GM10847 (cell line): ENCODE measurements around the gene GRIFIN.

Source experiments
- POLR2A ChIP-seq: IDR thresholded peaks from 2 replicates; pipeline ENCODE4 v1.6.1; 2011; ENCODE audit not compliant: insufficient read length; ENCODE audit errors: extremely low read depth

The GRIFIN gene

DNA sequence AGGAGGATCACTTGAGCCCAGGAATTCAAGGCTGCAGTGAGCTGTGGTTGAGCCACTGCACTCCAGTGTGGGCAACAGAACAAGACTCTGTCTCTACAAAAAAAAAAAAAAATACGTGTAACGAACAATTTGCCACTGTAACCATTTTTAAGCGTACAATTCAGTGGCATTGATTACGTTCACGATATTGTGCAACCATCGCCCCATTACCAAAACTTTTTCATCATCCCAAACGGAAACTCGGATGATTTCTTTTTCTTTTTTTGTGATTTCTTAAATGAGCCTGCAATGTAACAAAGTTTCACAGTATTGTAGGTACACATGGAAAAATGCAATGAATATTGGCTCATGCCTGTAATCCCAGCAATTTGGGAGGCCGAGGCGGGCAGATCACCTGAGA is 9.5 kb downstream of the GRIFIN start:
- TF ChIP-seq POLR2A, result no peak

GRCh38 chr7:2465928-2466327 is 10.3 kb downstream of the GRIFIN start:
- TF ChIP-seq POLR2A, result no peak

- no peak for TF ChIP-seq POLR2A
Measured at GRCh38 chr7:2462731-2463130, 13.5 kb downstream of the GRIFIN start.

DNA sequence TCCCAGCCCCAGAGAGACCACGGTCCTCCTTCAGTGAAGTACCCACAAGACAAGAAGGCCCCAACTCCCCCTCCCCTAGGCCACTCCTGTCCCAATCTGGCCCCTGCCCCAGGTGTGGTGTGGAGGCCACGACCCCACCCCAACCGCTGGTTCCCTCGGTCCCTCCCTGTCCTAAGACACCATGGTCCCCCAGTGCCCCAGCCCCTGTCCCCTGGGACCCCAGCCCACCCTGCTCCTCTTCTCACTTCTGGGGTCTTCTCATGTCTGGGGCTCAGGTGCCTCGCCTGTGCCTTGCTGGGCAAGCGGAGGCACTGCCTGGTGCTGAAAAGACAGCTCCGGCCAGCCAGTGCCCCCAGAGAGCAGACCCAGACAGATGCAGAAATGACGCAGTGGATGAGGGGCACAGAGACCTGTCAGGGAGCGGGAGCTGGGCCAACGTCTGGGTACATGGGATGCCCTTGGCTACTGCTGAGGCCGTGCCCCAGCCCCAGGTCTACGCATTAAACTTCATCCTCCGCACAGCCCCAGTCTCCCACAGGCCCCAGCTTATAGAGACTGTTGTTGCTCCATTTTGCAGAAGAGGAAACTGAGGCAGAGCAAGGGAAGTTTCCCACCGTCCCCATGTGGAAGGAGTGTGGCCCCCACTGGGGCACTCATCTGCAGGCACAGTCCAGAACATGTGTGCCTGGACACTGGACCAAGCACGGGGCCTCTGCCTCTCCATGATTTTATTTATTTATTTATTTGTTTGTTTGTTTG is 14.8 kb downstream of the GRIFIN start:
- TF ChIP-seq POLR2A, result no peak

DNA sequence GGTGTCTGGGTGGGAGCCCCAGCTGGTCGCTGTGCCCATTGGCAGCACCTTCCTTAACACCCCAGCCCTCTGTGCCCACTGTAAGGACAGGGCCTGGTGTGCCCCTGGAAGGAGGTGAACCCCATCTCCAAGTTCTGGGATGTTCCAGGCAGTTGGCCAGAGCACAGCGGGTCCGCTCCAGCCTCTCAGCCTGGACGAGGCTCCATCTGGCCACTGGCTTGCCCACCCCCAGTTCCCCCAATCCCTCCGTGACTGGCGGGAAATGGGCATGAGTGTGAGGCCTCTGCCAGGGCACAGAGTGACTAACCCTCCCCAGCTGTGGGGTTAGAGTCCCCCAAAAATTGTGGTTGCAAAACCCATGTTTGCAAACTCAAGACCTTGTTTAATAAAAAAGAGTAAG is 15.6 kb downstream of the GRIFIN start:
- TF ChIP-seq POLR2A, result no peak

DNA sequence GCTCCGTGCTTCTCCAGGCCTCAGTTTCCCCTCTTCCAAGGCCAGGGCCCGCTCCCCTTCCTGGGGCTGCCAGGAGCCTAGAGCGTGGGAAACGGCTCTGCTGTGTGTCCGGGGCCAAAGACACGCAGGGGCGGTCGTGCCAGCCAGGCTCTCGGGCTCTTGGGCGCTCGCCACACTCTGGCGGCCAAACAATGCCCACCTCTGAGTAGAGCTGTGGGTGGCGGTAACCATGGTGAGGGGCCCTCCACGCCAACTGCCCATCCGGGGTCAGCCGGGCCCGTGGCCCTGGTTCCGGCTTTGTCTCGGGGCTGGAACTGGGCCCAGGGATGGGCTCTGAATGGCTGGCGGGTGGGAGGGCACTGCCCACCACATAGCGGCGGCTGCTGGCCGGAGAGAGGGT is 16.0 kb downstream of the GRIFIN start:
- TF ChIP-seq POLR2A, result no peak

DNA sequence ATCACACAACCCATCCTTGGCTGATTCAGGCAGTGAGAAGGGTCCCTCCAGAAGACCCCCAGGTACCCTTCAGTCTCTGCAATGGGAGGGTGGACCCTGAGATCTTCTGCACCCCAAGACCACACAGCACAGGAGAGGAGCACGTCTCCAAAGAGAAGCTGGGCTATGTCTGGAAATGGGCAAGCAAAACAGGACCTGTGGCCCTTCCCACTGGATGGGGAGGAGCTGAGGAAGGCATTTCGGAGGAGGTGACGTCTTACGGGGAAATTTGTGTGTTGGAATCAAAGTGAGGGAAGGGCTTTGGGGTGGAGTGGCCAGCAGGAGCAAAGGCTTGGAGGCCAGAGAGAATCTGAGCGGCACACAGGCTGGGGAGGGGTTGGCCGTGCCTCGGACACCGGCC is 16.5 kb downstream of the GRIFIN start:
- no peak for TF ChIP-seq POLR2A

DNA sequence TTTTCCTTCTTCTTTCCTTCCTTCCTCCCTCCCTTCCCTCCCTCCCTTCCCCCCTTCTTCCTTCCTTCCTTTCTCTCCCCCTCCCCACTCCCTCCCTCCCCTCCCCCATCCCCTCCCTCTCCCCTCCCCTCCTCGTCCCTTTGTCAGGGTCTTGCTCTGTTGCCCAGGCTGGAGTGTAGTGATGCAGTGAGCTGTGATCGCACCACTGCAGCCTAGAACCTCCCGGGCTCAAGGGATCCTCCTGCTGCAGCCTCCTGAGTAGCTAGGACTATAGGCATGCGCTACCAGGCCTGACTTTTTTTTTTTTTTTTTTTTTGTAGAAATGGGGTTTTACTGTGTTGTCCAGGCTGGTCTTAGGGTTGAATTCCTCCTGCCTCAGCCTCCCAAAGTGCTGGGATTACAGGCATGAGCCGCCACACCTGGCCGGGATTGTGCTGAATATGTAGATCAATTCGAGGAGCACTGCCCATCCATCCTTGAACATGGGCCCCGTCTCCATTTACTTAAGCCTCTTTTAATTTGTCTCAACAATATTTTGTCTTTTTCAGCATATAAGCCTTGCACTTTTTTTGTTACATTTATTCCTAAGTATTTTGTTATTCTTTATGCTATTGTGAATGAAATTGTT is 23.4 kb downstream of the GRIFIN start:
- no peak for TF ChIP-seq POLR2A

DNA sequence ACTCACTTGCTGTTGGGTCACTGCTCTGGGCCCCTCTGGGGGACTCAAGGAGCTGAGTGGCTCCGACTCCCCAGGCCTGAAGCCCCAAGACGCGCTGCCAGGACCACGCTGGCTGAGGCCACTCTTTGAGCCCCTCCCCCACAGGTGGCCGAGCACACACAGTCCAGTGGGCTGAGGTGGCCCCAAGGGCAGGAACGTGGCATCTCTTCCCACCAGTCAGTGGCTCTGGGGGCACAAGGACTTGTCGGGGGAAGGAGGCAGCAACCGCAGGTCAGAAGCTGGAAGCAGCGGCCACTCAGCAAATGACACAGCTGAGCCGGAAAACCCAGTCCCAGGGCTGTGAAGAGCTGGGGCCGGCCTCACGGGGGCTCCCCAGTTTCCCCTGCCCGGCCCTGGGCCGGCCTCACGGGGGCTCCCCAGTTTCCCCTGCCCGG is 24.1 kb downstream of the GRIFIN start:
- no peak for TF ChIP-seq POLR2A

DNA sequence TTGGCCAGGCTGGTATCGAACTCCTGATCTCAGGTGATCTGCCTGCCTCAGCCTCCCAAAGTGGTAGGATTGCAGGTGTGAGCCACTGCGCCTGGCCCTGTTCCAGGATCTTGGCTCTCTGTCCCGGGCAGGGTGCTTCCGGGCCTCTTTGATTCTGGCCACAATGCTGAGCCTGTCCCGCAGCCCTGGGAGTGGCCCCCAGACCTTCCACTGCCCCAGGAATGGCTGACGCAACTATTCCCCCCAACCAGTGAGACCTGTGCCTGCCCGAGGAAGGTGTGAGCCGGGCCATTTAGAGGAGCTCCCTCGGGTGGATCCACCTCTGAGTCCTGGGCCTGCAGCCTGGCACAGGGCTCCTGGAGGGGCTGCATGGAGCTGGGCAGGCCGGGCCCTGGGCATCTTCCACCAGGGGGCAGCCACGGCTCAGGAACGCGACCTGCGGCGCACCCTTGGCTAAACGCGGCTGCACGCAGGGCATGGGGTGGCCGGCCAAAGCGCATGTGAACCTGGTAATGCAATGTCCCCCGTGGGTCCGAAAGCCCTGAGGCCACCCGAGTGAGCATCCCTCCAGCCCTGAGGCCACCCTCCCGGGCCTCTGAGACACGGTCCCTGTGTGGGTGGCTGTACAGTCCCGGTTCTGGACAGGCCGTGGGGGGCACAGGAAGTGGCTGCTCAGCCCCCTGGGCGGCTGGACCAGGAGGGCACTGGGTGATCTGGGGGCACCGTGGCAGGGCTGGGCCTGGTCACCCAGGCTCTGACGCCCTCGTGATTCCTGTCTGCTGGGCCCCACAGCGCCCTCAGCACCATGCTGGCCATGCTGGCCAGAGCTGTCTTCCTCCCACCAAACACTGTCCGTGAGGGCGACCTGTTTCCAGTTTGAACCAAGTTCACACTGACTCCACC is 24.8 kb downstream of the GRIFIN start:
- TF ChIP-seq POLR2A, result no peak

GRCh38 chr7:2450198-2451107 is 25.7 kb downstream of the GRIFIN start:
- no peak for TF ChIP-seq POLR2A

- TF ChIP-seq POLR2A, result no peak
Measured at GRCh38 chr7:2446676-2447075, 29.5 kb downstream of the GRIFIN start.

DNA sequence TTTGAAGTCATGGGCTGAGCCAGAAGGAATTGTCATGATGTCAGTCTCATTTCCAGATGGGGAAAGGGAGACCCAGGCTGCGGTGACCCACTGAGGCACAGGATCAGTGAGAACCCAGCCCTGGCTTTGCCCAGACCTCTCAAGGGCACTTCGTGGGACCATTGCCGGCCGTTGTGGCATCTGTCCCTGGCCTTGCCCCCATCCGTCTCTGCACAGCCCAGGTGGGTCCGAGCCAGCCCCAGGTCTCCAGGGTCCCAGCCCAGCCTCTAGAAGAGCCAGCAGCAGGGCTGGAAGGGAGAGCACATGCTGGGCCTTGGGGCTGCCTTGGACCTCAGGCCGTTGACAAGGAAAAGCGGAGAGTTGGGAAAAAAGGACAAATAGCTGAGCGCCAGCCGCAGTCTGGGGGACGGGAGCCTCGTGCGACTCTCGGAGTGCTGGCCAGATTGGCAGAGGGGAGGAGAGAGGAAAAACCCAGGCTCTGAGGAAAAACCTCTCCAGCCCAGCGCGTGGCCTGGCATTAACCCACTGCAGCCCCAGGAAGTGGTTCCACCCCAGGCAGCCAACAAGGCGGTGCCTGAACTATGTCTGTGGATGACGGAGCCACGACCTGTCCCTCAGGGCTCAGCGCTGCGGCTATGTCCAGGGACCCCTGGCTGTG is 30.2 kb downstream of the GRIFIN start:
- no peak for TF ChIP-seq POLR2A

DNA sequence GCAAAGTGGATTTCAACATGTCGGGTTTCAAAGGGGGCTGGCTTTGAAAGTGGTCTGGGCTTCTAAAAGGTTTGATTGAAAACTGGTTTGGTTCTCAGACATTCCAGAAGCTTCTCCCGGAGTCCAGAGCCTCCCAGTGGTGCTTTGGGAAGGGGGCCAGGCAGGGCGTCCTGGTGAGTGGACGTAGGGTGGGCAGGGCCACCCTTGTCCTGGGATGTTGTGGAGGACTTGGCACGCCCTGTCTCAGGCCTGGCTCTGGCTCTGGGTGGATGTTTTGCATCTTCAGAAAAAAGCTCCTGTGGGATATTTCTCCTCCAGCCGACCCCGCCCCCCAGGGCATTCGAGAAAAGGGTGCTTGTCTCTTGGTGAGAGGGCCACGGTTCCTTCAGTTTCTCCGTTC is 31.2 kb downstream of the GRIFIN start:
- TF ChIP-seq POLR2A, result no peak

GRCh38 chr7:2444476-2444875 is 31.7 kb downstream of the GRIFIN start:
- no peak for TF ChIP-seq POLR2A

- TF ChIP-seq POLR2A, result no peak
Measured at GRCh38 chr7:2443491-2443890, 32.7 kb downstream of the GRIFIN start.
